Endodermal cell (in vitro differentiated cells): ENCODE results near the gene HSPB2. TPM values are rescaled to one million over a fixed set of nuclear protein-coding genes. Genes with fewer than 3 reads are reported as not detected.

Experiments
- DNase-seq: peaks from one replicate; pipeline ENCODE4 v3.0.0-alpha.2; 2017
- H3K27ac ChIP-seq: 2 replicates; pipeline ENCODE4 v1.5.1; 2013; ENCODE audit warnings: mild to moderate bottlenecking, low read depth, low read length, moderate library complexity
- H3K27me3 ChIP-seq: 2 replicates; pipeline ENCODE4 v1.6.1; 2013; ENCODE audit warnings: mild to moderate bottlenecking, low read length, moderate library complexity; ENCODE audit not compliant: insufficient read depth, control insufficient read depth, poor library complexity, severe bottlenecking
- H3K36me3 ChIP-seq: 2 replicates; pipeline ENCODE4 v1.7.0; 2013; ENCODE audit warnings: mild to moderate bottlenecking, low read length, moderate library complexity; ENCODE audit not compliant: control insufficient read depth, insufficient read depth
- H3K4me1 ChIP-seq: one replicate; pipeline ENCODE4 v1.7.0; 2013; ENCODE audit warnings: low read length; ENCODE audit not compliant: control insufficient read depth, insufficient read depth
- H3K4me3 ChIP-seq: 2 replicates; pipeline ENCODE4 v1.5.1; 2013; ENCODE audit warnings: mild to moderate bottlenecking, low read length, moderate library complexity
- H3K9ac ChIP-seq: 2 replicates; pipeline ENCODE4 v1.6.1; 2013; ENCODE audit warnings: mild to moderate bottlenecking, low read length, moderate library complexity; ENCODE audit not compliant: poor library complexity, severe bottlenecking; ENCODE audit errors: extremely low read depth
- H3K9me3 ChIP-seq: 2 replicates; pipeline ENCODE4 v1.6.1; 2013; ENCODE audit warnings: mild to moderate bottlenecking, low read length, moderate library complexity; ENCODE audit not compliant: control insufficient read depth
- H3K27ac Mint-ChIP-seq: 2 replicates; pipeline ENCODE4 v1.8.0; 2020; ENCODE audit warnings: mixed read lengths
- H3K27me3 Mint-ChIP-seq: 2 replicates; pipeline ENCODE4 v1.8.0; 2021; ENCODE audit warnings: mild to moderate bottlenecking, mixed read lengths; ENCODE audit not compliant: insufficient read depth
- H3K36me3 Mint-ChIP-seq: 2 replicates; pipeline ENCODE4 v1.8.0; 2020; ENCODE audit warnings: low read depth, mixed read lengths
- H3K4me1 Mint-ChIP-seq: 2 replicates; pipeline ENCODE4 v1.8.0; 2020; ENCODE audit warnings: mixed read lengths
- H3K4me3 Mint-ChIP-seq: 2 replicates; pipeline ENCODE4 v1.8.0; 2020; ENCODE audit warnings: mild to moderate bottlenecking, moderate library complexity, mixed read lengths
- H3K9me3 Mint-ChIP-seq: 2 replicates; pipeline ENCODE4 v1.8.0; 2020; ENCODE audit warnings: mild to moderate bottlenecking, mixed read lengths
- WGBS, 2 experiments: methylation state at CpG; one replicate each; pipeline versions ENCODE4 v1.1.5 to v1.1.7; 2013; ENCODE audit warnings: missing lambda C conversion rate in 2 of 2, mixed read lengths in 1 of 2; ENCODE audit not compliant: insufficient coverage in 1 of 2, insufficient read length in 1 of 2; 5-methylcytosine and 5-hydroxymethylcytosine counted together
- total RNA-seq, 2 donors: library from RNA; stranded (reverse); fragmentation: NEBNext Ultra II Directional in 1 of 2; extraction: Animal tissue kit (Norgen Biotek cat#: 25700) in 1 of 2; gene quantifications; 2 replicates in 1 of 2; 3 replicates in 1 of 2; pipeline ENCODE4 v1.2.1, GENCODE V29; 2021
- TF ChIP-seq, protein P1 (sequence below): fragments of 200-600 bp; sonication (generic); conservative IDR thresholded peaks from 2 replicates; pipeline ENCODE4 v1.5.0; 2021; ENCODE audit warnings: antibody characterized with exemption, mild to moderate bottlenecking

HSPB2 gene
- total RNA-seq, 2 donors from 2014 or later: 0.20 to 0.33 TPM

- no peaks in the 10 kb centered on the region for H3K27me3 Mint-ChIP-seq
- H3K4me1 Mint-ChIP-seq: peaks cover 39% of the 10 kb centered on the region
- no peak overlapping the region for H3K4me3 Mint-ChIP-seq
Observed at GRCh38 chr11:111923951-111924350, 11.4 kb downstream of the HSPB2 start.

GRCh38 chr11:111925953-111926352, 13.4 kb downstream of the HSPB2 start:
- peak; percentile 53 for DNase-seq
- Histone ChIP-seq H3K27me3 (no peaks in the 10 kb centered on the region), H3K4me3 (peak overlapping the region; percentile 81), H3K4me1 (no peaks in the 10 kb centered on the region), H3K9ac (peak overlapping the region; percentile 46), H3K27ac (no peak overlapping the region), H3K9me3 (no peaks in the 10 kb centered on the region), H3K36me3 (no peaks in the 10 kb centered on the region)
- H3K27me3 Mint-ChIP-seq: no peaks in the 10 kb centered on the region
- H3K27ac Mint-ChIP-seq: peak overlapping the region; percentile 84
- TF ChIP-seq, protein P1, sequence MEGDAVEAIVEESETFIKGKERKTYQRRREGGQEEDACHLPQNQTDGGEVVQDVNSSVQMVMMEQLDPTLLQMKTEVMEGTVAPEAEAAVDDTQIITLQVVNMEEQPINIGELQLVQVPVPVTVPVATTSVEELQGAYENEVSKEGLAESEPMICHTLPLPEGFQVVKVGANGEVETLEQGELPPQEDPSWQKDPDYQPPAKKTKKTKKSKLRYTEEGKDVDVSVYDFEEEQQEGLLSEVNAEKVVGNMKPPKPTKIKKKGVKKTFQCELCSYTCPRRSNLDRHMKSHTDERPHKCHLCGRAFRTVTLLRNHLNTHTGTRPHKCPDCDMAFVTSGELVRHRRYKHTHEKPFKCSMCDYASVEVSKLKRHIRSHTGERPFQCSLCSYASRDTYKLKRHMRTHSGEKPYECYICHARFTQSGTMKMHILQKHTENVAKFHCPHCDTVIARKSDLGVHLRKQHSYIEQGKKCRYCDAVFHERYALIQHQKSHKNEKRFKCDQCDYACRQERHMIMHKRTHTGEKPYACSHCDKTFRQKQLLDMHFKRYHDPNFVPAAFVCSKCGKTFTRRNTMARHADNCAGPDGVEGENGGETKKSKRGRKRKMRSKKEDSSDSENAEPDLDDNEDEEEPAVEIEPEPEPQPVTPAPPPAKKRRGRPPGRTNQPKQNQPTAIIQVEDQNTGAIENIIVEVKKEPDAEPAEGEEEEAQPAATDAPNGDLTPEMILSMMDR: no peak
- no peaks in the 10 kb centered on the region for H3K9me3 Mint-ChIP-seq
- H3K4me3 Mint-ChIP-seq: peak overlapping the region; percentile 56
- 94 to 95% methylated on average over 15 to 16 of the region's 16 CpGs for WGBS, 2 experiments
- no peaks in the 10 kb centered on the region for H3K36me3 Mint-ChIP-seq
- H3K4me1 Mint-ChIP-seq: peaks cover 38% of the 10 kb centered on the region

More at GRCh38 chr11:111923951-111924350, 11.4 kb downstream of the HSPB2 start:
- no peak overlapping the region for H3K4me3 ChIP-seq
- DNase-seq: peak; percentile 38
- H3K9ac ChIP-seq: no peak overlapping the region
- peak overlapping the region; percentile 83 for H3K27ac Mint-ChIP-seq
- no peaks in the 10 kb centered on the region for H3K36me3 ChIP-seq
- no peak overlapping the region for H3K27ac ChIP-seq
- no peaks in the 10 kb centered on the region for H3K9me3 Mint-ChIP-seq
- H3K27me3 ChIP-seq: no peaks in the 10 kb centered on the region
- no peaks in the 10 kb centered on the region for H3K9me3 ChIP-seq
- no peaks in the 10 kb centered on the region for H3K36me3 Mint-ChIP-seq
- H3K4me1 ChIP-seq: no peaks in the 10 kb centered on the region
- TF ChIP-seq, protein P1: no peak

GRCh38 chr11:111926505-111927391, 14.2 kb downstream of the HSPB2 start:
- Histone ChIP-seq H3K9me3 (no peaks in the 10 kb centered on the region), H3K27me3 (no peaks in the 10 kb centered on the region), H3K4me3 (peak overlapping the region; percentile 81), H3K9ac (peak overlapping the region; percentile 46), H3K27ac (peak overlapping the region; percentile 61), H3K4me1 (no peaks in the 10 kb centered on the region), H3K36me3 (no peaks in the 10 kb centered on the region)
- Mint-ChIP-seq H3K27me3 (no peaks in the 10 kb centered on the region), H3K4me3 (peak overlapping the region; percentile 56), H3K27ac (peak overlapping the region; percentile 93), H3K36me3 (no peaks in the 10 kb centered on the region), H3K9me3 (no peaks in the 10 kb centered on the region), H3K4me1 (peaks cover 38% of the 10 kb centered on the region)
- TF ChIP-seq, protein P1: no peak
- peak; percentile 99 for DNase-seq
- WGBS, 2 experiments: 1 to 4% methylated on average over 10 to 47 of the region's 47 CpGs
